ELF-1 (cell line): ENCODE data around the gene RGPD4.
A peak's percentile ranks its signal among the peaks of the same experiment; 100 is the strongest.
"Not testable (repeated sequence)": the region's sequence is repeated elsewhere in the genome, so short reads cannot be mapped to it uniquely, and the experiment has no call there.

Experiments used
- DNase-seq: peaks from one replicate; pipeline ENCODE4 v3.0.0-alpha.2; 2016; ENCODE audit warnings: low read depth, low spot score

RGPD4 gene

DNA sequence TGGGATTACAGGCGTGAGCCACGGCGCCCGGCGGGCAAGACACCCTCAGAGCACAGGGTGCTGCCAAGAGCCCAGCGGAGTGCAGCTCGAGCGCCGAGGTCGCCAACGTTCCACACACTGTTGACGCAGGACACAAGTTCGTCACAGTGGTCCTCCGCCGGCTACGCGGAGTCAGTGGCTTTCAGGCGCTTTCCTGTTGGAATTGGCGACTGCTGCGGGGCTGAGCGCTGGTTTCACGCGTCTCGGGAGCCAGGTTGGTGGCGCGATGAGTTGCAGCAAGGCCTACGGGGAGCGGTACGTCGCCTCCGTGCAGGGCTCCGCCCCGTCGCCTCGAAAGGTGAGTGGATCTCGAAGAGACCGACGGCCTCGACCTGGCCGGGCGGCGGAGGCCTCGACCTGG is at the start of gene RGPD4:
RGPD4 (plus strand) TSS at position 144 of the 400 bp plus-strand sequence; CDS start at position 266, 122 bp downstream.
- not testable (repeated sequence) for DNase-seq

DNA sequence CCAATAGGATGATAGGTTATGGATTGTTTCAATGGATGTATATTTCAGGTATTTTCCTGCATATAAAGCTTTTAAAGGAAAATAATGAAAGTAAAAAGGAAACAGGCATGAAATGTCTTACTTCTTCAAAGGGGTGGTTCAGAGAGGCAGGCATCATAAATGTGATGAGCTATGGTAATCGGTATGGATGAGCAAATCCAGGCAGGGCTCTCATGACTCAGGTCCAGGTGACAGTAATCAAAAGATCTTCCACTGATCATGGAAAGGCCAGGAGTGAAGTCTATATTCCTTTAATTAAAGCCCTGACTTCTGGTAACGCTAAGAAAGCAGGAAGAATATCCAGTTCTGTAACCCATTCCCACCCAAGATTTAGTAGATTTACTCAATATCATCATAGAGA is 48.7 kb upstream of the RGPD4 start:
- DNase-seq = no peak

DNA sequence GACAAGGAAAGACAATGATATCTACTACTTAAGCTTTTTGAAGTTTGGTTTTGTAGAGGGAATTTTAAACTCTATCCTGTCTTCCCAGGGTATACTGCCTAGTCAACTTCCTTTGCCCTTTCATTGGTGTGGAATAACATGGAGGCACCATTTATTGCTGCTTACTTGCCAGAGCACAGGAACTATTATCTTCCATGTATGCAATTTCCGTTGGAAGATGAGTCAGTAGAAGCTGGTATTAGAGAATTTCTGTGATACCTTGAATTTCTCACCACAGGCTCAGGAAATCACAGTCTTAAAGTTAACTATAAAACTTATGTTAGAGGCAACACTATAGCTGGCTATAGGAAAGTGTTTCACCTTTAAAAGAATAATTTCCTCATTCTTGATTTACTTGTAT is 40.9 kb upstream of the RGPD4 start:
- no peak for DNase-seq

DNA sequence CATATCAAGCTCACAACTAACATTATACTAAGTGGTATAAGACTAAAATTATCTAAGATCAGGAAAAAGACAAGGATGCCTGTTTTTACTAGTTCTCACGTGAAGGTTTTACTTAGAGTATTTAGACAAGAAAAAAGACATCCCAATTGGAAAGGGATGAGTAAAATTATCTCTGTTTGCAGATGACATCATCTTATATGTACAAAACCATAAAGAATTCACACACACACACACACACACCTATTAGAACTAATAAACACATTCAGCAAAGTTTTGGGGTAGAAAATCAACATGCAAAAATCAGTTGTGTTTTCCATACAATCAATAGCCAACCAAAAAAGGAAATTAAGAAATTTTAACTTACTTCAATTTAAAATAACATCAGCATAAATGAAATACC is 35.9 kb upstream of the RGPD4 start:
- DNase-seq = no peak

DNA sequence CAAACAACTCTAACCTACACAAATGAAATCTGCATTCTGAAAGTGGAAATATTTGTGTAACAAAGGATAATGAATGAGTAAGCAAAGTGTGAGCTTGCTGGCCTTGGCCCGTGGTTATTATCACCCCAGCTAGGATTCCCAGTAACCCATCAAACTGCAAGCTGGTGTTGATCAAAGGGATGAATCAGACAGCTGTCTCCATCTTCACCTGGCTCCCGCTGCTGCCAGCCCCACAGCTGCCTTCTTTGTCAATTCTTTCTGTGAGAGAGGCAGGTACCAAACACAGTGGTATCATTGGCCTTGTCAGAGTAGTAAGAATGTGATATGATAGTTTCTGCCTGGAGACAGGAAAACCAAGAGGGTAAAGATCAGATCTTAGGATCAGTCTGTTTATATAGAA is 25.2 kb upstream of the RGPD4 start:
- DNase-seq = no peak

DNA sequence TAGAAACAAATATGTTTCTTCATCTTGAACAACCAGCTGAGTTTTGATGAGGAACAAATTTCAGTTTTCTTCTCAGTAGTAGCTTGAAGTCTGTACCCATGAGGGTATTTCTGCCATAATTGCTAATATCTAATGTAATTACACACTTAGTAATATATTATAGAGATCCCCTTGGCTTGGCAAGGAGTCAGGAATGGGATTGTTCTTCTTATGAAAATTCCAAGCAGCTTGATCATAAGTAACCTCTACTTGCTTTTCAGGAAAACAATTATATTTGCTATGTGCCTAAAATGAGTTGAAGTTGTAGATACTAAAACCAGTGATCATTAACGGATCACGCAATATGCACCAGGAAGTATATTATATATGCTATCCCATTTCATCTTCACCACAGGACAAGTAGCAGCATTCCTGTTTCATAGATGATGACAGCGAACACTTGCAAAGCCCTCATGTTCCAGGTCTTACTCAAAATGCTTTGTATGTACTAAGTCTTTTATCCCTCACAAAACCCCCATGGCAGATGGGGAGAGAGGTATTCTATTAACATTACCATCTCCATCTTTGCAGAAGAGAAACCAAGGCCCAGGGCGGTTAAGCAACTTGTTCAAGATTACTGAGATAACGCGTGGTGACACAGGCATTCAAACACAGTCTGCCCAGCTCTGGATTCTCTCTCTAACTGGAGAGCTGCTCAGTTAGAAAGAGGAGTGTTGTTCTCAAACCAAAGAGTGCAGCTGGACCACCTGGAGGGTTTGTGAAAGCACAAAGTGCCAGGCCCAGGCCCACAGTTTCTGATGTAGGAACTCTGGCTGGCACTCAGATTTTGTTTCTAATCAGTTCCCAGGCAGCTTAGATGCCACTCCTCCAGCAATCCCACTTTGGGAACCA is 21.8 kb upstream of the RGPD4 start:
- DNase-seq = no peak

DNA sequence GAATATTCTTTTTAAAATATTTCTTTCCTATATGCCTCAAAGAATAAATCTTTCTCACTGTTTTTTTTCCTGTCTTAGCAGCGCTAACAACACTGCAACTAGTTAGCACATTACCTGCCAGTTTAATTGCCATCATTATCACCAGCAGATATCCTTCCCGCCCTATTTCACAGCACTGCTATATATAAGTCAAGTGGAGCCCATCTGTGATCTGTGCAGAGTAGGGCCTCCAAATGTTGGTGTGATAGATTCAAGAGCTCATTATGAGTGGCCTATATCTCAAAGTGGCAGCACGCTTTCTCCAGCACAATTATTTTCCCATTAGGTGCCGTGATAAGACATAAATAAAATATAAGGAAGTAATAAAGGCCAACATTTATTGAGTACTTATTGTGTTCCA is 19.8 kb upstream of the RGPD4 start:
- no peak for DNase-seq

DNA sequence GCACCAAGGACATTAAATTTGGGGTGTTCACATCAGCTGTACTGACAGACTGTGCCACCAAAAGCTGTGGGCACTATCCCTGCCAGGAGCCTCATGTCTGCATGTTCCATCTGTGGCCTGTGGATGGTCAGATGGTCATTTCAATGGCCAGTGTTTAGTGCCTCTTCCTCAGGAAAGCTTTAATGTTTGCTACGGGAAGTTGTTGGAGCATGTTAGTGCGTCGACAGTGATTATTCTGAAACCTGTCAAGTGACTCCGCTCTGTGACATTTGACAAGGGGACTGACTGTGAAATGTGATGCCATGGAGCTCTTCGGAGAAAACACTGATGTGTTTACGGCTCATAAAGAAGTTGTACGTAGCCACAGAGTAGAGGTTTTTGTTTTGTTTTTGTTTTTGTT is 18.7 kb upstream of the RGPD4 start:
- DNase-seq = no peak

DNA sequence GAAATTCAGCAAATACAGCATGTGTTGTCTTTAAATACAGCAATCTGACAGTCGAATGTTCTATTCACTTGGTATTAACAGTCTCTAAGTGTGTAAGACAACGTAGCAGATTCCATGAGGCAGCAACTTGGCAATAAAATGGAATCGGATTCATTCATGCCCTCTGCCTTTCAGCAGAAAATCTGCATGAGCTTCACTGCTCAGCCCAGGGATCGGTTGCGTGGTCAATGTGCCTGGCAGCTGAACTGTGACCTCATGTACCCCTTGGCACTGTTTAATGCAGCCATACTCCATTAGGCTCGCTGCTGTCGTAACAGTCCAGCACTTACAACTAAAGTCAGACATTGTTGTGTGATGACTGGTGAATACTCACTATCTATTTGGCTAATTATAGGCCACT is 17.7 kb upstream of the RGPD4 start:
- no peak for DNase-seq

DNA sequence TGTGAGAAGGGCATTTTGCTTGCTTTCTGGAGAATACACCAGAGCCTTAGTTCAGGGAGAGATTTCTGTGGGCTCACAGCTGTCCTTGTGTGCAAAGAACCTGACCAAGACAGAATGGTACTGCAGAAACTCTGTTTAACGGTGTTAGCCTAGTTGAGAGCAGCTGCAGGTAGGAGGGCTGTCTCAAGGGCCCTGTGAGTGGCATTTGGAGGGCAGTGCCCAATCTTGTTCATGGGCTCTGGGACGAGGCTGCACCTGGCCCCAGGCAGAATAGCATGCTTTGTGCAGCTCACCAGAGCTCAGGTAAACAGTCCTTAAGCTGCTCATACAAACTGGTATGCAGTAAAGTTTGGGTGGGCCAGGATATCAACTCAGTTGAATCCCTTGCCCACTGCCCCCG is 16.9 kb upstream of the RGPD4 start:
- DNase-seq = no peak

DNA sequence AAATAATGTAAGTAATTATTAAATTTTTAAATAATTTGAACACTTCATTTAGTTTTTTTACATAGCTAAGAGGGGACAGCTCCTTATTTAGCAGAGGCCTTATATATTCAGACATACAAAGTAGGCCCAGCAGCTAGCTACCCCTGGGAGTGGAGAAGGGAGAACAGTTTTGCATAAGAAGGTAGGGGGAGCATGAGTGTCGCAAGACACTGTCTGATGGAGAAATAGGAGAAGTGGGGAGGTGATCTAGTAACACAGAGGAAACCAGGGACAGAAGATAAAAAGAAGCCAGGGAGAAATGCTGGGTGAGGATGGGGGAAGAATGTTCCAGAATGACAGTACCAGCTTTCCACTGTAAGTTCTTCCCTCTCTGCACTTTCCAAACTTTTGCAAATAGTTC is 16.0 kb upstream of the RGPD4 start:
- DNase-seq = no peak

DNA sequence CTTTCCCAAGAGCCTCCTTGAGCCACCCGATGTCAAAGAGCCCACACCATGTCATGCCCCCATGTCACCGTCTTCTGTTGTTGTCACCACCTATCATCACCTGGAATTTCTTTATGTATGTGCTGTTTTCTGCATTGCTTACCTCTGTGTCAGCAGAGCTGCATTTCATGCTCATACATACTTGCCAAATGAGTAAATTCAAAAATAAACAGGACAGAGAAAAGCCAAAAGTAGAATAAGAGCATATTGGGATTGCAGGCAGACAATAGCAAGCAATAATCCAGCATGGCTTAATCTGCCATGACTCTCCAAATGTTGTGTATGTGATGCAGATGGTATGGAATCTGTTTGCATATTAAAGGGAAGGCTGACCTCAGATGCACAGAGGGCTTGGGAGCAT is 15.3 kb upstream of the RGPD4 start:
- DNase-seq = no peak

DNA sequence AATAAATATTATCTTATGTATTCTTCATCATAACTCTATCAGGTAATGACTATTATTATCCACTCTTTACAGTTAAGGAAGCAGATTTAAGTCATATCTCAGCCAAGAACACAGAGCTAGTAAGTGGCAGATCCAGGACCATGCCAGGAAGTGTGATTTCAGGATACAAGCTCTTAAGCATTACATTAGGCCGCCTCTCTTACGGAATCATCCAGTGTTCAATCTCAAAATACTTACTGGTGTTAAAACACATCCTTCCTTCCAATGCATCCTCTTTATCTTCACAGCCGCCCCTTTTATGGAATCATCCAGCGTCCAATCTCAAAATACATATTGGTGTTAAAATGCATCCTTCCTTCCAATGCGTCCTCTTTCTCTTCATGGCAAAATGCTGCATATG is 14.7 kb upstream of the RGPD4 start:
- DNase-seq = no peak

DNA sequence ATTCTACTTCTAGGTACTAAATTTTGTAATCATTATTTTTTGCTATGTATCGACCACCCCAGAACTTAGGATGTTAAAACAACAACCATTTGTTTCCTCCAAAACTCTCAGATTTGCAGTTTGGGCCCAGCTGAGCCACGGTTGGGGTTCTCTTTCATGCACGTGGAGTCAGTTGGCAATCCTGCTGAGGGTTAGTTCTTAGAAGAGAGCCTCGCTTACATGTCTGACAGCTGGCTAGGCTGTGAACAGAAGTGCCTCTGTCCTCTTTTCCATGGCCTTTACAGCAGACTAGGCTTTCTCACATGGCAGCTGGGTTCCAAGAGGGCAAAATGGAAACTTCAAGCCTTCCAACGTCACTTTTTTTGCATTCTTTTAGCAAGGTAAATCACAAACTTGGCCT is 9.3 kb upstream of the RGPD4 start:
- DNase-seq = no peak

DNA sequence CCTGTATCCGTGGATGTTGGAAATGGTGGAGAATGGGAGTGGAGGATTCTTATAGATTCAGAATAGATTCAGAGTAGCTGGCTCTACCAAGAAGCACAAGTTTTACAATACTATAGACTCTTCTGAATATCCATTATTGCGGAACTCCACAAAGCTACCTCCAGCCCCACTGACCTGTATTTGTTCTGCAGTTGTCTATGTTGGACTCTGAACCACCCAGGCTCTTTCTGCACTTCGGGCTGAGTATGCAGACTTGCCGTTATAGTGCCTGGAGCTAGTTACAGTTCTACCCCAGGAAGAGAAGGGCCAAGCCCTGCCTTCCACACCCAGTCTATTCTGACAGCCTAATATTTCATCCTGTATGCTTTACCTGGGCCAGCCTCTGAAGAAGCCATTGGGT is 4.4 kb upstream of the RGPD4 start:
- DNase-seq = no peak

DNA sequence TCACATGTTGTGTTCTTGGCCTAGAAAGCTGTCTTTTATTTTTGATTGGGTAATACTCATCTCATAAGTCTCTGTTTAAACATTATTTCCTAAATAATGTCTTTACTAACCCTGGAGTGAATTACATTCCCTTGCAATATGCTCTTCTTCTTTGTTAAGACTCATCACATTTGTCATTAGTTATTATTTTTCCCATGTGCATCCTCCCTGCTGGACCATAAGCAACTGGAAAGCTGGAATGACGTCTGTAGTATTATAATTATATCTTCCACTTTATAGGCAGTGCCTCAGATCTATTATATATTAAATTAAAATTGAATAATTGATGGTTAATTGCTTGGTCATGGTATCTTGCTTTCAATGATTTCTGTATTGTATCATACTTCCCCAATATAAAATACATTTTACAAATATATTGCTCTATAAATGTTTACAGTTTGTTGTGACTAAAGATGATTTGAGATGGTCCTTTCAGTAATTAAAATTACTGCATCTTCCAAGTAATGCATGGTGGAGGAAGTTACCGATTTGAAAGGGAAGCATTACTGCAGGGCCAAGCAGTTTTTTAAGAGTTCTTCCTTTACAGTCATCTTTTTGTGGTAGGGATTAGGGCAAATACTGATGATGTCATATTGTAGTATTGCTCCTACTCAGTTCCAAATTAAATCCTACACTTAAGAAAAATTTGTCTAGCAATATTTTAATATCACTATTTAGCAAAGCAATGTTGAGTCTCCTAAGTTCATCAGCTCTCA is 2.1 kb upstream of the RGPD4 start:
- no peak for DNase-seq

DNA sequence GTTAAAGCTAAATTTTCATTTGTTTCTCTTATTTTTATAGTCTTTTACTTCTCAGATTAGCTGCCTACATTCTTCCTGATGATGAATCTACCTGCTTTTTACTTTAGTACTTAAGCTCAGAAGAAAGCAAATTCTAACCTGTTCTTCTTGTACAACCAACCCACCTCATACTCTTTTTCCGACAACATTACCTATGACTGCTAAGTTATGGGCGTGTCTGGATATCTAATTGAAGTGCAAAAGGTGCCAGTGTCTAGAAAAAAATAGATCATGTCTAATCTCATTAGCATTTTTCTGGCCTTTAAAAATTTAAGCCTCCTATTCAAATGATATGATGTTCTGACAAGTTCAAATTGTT is 1.5 kb upstream of the RGPD4 start:
- DNase-seq = no peak

DNA sequence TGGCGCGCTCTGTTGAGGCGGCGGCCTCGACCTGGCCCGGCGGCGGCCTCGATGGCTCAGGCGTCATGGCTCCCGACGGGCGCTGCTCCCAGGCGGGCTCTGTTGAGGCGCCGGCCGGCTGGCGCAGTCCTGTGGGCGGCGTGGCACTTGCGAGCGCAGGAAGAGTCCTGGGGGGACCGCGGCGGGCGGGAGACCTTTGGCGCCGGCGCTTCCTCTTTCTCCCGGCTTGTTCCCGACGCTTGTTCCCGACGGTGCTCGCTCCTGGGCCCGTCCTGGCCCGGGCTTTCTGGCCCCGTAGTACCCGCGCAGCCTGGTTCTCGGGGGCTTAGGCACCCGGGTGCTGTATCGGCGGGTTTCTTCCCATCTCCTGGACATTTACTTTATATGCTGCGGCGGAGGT is 2.8 kb downstream of the RGPD4 start:
- not testable (repeated sequence) for DNase-seq

DNA sequence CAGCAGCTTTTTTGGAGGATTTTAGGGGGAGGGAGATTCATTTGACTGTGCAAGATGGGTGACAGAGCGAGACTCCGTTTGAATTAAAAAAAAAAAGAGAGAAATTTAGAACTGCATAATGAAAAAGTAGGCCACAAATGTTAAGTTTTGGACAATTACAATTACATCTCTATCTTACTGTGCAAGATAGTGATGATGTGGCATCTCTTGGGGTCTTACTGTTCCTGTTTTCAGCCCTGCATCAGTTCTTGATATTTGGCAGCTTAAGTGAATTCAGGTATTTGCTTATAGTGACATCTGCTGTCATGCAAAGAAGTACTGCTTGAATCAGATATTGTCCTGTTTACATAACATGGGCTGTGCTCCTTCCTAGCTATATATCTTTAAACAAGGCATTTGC is 6.5 kb downstream of the RGPD4 start:
- DNase-seq = not testable (repeated sequence)

DNA sequence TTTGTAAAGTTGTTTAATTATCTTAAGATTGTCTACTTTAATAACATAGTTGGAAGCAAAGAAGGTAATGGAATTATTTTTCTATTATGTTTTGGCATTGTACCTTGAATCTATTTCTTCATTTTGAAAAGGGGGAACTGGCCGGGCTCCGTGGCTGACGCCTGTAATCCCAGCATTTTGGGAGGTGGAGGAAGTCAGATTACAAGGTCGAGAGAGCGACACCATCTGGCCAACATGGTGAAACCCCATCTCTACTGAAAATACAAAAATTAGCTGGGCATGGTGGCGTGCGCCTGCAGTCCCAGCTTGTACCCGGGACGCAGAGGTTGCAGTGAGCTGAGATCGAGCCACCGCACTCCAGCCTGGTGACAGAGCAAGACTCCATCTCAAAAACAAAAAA is 6.9 kb downstream of the RGPD4 start:
- peak; percentile 30 for DNase-seq

DNA sequence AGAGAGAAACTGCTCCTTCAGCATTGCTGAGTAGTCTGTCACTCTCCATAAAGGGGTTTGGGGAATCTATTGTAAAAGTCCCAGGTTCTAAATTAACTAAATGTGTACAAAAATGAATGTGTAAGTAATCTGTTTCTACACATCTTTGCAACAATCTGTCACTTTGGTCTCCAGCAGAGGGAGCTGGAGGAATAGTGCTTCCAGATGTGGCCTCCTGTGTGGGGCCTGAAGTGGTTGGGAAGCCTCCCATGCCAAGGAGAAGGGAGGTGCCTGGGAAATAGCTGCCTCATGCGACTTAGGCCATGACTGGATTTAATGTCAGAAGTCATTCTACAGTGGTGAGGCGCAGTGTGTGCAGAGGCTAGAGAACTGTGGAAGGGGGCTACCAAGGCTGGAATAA is 89.4 kb downstream of the RGPD4 start:
- DNase-seq = not testable (repeated sequence)

DNA sequence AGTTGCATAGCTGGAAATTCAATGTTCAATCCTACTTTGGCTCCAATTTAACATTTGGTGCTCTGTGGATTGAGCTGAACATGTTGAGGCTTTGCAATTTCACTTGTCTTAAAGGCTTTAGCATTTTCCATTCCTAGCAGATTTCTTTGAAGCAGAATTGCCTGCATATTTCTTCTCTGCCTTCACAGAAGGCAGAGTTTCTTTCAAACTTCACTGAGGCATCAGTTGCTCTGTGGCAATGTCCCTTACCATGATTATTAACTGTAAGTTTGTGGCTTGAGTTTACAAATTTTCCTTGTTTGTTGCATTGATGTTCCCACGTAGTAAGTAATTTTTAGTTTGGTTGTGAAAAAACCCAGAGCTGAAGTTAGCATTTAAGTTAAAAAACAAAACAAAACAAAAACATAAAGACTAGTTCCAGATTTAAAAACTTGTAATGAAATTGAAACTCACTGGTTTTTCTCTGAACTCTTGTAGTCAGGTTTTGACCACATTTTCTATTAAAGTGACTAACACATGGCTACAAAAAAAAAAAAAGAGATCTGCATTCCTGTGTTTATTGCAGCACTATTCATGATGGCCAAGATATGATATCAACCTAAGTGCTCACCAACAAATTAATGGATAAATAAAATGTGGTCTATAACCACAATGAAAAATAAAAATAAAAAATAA is 90.1 kb downstream of the RGPD4 start:
- DNase-seq = not testable (repeated sequence)
